Fibroblast of the conjunctiva (primary cell): ENCODE data around the gene ERV3-1.
A peak's percentile ranks its signal among the peaks of the same experiment; 100 is the strongest.
"Not testable (repeated sequence)": the region's sequence is repeated elsewhere in the genome, so short reads cannot be mapped to it uniquely, and the experiment has no call there.

Experiments
- DNase-seq: peaks from one replicate; pipeline ENCODE4 v3.0.0-alpha.2; 2010; ENCODE audit warnings: low read depth

The ERV3-1 gene

DNA sequence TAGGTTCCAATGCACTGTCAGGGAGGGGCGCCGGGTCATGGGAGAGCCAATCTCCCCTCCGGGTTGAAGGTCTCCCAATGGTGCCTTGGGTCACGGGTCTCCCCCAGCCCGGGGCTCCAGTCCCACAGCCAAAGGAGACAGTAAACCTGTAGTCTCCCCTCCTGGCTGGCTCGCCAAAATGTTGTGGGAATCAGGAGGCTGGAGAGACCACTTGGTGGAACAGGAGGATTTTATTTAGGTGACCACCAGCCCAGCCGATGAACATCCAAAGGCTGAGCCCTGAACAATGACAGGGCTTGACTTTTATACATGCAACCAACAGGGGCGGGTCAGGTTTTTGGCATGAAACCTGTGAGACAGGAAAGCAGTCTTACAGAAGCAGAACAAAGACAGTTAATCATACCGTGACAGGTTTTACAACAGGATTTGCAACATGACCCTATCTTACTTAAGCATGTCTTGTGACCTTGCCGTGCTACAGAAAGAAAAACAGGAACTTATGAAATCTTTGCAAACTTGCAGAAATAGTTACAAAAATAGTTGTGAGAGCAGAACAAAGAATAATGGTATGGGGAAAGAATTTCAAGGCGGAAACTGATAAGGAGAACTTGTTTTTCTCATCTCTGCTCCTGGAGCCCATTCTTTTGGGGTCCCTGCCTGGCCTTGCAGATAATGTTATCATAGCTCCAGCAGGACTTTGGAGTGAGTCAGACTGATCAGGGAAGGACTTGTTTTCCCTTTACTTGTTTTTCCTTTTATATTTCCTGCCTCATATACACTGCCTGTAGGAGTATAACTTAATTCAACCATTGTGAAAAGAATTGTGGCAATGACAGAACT, 7.1 kb downstream of the ERV3-1 start:
- no peak for DNase-seq

DNA sequence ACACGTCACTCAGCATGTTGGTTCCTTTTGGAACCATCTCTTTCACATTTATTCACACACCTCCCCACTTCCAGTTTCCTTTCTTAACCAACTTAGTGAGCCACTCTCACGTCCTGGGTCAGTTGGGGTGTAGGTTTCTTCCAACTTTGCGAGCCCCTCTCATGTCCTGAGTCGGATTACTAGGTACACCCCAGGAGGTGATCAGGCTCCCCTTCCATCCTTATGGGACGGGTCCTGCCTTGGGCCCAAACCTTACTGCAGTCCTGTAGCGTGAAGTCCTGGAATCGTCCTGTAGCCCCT, 7.7 kb downstream of the ERV3-1 start:
- DNase-seq: no peak

DNA sequence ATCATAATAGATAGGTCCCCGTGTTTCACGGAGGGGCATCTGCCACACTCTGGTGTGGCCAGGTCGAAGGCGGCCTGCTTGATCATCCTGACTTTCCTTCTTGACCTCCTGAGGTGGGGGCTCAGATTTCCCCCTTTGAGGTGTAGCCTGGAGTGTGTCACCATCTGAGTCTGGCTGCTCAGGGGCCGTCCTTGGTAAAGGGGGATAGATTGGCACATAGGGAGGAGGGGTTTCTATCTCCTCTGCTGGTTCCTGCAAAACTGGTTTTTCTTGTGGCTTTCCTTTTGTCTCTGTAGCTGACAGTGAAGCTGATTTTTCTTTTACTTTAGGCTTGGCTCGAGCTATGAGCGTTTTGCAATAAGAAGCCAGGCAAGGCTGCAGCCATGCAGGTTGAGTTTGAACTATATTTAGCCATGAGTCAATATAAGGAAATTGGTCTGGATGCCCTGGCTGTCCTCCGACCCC, 8.5 kb downstream of the ERV3-1 start:
- no peak for DNase-seq

DNA sequence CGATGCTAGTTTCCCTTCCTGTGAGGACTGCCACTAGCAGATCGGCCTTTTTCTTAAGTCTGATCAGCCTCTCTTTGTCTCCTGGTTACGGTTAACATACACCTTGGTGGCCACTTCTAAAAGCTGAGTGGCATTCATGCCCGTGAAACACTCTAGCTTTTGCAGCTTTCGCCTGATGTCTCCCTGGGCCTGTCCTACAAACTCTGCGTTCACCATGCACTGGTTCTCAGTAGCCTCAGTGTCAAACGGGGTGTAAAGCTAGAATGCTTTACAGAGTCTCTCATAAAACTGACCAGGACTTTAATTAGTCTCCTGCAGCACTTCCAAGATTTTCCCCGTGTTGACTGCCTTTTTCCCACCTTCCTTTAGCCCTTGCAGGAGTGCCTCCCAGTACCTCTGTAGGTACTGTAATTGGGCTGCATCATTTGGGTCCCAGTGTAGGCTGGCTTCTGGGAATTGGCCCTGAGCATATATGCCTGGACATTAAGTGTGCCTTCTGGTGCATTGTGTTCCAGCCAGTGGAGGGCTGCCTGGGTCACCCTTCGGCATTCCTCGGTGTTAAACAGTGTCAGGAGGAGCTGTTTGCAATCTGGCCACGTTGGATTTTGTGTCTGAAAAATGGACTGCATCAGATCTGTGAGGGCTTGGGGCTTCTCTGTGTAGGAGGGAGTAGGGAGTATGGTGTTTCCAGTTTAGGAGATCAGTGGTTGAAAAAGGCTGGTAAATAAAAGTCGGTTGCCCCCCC, 9.2 kb downstream of the ERV3-1 start:
- DNase-seq: no peak

DNA sequence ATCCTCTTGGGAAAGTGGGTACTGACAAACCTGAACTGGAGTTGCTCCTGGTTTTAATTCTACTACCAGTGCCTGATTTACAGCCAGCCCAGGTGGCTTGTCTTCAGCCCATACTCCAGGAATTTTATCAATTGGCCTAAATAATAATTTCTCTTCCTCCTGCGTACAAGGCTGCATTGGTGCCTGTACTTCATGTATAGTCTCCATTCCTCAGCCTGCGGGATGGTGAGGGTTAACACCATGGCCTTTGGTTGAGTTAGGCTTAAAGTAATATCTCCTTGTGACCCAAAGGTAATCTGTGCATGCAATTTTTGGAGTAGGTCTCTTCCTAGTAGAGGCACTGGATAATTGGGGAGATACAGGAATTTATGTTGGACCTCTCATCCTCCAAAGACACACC, 10.2 kb downstream of the ERV3-1 start:
- DNase-seq: no peak

DNA sequence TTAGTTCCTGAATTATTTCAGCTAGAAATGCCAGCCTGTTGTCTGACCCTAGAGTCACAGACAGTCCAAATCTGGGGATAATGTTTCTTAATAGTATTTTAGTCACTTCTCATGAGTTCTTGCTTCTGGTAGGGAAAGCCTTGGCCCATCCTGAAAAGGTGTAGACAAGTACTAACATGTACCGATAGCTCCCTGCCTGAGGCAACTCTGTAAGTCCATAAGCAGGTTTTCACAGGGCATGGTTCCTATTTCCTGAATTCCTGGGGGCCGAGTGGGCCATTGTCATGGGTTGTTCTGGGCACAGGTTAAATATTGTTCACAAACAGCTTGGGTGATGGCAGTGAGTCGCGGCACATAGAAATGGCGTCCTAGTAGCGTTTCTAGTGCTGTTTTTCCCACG, 12.6 kb downstream of the ERV3-1 start:
- no peak for DNase-seq

DNA sequence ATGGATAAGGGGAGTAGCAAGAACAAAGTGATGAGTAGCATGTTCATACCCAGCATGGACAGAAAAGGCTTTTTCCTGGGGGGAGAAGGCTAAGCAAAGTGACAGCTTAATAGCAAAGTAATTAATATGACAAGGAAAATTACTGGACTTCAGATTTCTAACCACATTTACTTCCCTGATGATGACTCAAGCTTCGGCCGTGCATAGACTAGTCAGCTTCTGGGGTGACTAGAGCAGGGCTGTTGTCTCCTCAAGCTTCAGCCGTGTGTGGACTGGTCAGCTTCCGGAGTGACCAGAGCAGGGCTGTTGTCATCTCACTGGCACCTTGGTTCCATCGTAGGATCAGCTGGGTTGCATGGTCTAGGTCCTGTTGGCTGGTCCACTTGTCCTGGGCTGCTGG, 13.5 kb downstream of the ERV3-1 start:
- no peak for DNase-seq

DNA sequence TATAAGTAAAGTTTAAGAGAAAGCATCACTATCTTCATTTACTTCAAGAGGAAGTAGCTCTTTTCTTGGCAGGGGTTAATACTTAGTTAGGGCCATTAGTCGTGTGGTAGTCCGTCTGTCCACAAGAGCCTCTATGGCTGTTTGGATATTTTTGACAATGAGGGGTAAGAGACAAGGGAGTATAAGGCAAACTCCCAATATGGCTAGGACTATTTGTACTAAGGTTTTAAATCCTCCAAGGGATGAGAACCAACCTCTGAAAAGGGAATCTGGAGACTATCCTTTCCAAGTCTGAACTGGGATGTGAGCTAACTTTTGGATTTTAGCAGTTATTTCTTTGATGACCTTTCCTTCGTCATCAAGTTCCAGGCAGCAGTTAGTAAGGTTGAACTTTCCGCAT, 15.6 kb downstream of the ERV3-1 start, which contains the start of gene ZNF117:
TSS of gene ZNF117 (minus strand) at position 101 of the 400 bp plus-strand sequence.
- no peak for DNase-seq

DNA sequence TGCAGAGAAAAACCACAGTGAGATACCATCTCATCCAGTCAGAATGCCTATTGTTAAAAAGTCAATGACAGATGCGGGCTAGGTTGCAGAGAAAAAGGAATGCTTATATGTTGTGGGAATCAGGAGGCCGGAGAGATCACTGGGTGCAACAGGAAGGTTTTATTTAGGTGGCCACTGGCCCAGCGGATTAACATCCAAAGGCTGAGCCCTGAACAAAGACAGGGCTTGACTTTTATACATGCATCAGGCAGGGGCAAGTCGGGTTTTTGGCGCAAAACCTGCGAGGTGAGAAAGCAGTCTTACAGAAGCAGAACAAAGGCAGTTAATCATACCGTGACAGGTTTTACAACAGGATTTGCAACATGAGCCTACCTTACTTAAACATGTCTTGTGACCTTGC, 16.3 kb downstream of the ERV3-1 start:
- no peak for DNase-seq

DNA sequence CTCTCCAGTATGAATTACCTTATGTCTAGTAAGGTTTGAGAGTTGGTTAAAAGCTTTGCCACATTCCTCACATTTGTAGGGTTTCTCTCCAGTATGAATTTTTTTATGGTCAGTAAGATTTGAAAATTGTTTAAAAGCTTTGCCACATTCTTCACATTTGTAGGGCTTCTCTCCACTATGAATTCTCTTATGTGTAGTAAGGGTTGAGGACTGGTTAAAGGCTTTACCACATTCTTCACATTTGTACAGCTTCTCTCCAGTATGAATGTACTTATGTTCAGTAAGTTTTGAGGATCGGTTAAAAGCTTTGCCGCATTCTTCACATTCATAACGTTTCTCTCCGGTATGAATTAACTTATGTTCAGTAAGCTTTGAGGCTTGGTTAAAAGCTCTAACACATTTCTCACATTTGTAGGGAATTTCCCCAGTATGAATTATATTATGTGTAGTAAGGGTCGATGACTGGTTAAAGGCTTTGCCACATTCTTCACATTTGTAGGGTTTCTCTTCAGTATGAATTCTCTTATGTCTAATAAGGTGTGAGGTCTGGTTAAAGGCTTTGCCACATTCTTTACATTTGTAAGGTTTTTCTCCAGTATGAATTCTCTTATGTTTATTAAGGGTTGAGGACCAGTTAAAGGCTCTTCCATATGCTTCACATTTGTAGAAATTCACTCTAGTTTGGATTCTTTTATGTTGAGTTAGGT, 27.8 kb downstream of the ERV3-1 start:
- DNase-seq: no peak

DNA sequence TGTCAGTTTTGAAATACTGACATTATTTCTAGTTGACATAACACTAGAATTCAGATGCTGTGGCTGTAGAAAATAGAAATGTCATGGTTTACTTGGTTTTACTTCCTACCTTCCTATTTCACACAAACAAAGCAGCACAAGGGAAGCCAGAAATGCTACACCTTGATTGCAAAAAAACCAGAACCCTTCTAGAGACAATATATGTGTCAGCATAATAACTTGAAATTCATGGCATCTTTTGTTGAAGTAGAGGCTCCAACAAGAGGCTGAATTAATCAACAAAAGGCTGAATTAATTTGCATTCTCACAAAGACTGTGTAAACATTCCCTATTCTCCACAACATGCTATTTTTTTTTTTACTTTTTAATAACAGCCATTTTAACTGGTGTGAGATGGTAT, 40.9 kb downstream of the ERV3-1 start:
- DNase-seq: no peak

DNA sequence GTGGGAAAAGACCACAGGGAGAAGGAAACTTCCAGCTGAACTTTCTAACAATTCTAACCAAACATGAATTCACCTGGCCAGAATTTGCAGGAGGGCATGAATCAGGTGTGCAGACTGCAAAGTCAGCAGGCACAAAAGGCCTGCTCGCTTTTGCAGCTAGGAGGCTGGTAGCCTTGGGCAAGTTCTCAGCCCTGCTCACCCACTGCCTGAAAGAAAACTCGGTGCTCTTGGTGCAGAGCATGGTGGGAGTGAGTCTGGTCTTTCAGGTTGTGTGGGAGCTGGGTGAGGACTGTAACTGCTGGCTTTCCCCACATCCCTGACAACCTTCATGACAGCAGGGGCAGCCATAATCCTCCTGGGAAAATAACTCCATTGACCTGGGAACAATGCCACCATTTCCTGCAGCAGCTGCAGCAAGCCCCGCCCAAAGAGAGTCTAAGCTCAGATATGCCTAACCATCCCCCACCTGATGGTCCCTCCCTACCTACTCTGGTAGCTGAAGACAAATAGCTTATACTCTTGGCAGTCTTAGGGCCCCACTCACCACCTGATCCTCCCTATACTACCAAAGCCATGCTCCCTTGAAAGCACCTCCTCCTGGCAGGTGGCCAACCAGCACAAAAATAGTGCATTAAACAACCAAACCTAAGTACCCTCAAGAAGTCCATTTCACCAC, 47.3 kb downstream of the ERV3-1 start:
- DNase-seq: no peak

DNA sequence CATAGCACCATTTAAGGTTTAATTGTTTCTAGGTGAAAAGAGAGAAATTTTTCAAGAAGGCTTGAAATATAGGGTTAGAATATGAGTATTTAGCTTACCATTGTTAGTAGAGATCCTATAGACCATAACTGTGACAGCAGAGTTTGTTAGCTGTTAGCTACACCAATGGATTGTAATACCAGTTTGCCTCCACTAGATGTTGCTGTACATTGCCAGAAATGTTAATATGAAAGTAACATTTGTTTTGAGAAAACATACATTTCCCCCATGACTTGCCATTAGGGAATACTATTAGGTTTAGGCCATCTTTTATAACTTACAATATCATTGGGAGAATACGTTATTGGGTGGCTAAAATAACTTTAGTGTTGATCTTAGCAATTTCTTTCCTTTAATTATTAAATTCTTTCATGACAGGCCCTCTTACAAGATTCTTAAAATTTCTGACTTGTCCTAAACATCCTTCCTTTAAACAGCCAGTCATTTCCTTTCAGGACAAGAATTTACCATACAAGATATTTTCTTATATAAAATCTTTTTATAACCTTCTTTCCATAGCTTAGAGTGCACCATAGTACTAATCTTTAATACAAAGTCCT, 55.1 kb downstream of the ERV3-1 start:
- DNase-seq: peak; percentile 17

DNA sequence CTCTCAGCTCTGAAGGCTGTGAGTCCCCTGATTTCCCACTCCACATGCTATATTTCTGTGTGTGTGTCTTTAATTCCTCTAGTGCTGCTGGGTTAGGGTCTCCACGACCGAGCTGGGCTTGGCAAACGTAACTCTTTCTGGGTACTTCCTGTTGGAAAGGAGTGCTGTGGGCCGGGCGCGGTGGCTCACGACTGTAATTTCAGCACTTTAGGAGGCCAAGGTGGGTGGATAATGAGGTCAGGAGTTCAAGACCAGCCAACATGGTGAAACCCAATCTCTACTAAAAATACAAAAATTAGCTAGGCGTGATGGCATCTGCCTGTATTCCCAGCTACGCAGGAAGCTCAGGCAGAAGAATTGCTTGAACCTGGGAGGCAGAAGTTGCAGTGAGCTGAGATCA, 55.8 kb downstream of the ERV3-1 start:
- DNase-seq: not testable (repeated sequence)

DNA sequence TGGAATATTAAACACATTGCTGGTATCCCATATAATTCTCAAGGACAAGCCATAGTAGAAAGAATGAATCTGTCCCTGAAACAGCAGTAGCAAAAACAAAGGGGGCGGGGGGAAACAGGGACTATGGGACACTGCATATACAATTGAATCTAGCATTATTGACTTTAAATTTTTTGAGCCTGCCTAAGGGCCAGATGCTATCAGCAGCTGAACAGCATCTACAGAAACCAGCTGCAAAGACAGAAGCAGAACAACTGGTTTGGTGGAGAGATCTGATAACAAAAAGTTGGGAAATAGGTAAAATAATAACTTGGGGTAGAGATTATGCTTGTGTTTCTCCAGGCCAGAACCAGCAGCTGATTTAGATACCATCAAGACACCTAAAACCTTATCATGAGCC, 57.7 kb downstream of the ERV3-1 start:
- not testable (repeated sequence) for DNase-seq

DNA sequence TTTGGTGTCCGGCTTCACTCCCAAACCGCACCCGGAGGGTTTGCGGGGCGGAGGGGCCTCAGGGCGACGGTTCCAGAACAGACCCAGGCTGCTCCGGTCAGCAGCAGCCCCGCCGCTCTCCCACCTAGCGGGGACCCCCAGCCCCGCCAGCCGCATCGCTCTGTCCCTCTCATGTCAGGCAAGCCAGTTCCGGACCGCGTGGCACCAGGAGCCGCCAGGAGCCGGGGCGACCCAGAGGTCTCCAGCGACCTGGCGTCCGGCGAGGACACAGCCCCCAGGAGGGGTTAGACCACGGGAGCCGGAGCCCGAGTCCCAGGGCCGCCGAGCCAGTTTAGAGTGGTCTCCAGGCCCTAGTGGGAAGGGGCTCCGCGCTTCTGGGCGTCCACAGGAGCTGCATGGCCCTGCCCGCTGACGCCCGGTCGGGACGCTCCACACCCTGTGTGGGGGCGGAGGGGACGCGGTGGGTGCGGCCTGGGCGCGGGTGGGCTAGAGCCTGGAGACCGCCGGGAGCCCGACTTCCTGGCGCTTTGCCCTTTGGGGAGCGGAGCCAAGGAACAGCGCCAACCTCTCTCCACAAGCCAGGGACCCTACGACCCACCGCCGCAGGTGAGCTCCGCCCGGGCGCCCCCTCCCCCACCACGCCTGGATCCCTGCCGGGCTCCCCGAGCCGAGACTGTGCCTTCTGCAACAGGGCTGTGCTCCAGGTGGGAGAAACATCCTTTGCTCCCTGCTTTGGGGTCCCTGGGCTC, 59.1 kb downstream of the ERV3-1 start:
- no peak for DNase-seq

DNA sequence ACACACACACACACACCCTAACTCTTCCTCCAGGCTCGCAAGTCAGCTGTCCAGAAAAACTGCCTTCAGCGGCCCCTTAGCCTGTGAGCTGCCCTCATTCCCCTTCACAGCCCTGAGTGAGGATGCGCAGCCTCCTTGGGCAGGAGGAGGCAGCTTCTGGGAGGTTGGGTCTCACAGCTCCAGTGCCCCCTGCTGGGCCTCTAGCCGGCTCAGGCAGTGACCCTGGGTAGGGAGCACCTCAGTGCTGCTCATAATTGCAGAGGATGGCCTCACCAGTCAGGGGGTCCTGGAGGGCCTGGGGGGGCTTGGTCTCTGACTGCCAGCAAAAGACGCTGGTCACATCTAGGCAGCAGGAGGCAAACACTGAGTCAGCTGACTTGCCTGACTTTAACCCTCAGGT, 59.7 kb downstream of the ERV3-1 start:
- no peak for DNase-seq

DNA sequence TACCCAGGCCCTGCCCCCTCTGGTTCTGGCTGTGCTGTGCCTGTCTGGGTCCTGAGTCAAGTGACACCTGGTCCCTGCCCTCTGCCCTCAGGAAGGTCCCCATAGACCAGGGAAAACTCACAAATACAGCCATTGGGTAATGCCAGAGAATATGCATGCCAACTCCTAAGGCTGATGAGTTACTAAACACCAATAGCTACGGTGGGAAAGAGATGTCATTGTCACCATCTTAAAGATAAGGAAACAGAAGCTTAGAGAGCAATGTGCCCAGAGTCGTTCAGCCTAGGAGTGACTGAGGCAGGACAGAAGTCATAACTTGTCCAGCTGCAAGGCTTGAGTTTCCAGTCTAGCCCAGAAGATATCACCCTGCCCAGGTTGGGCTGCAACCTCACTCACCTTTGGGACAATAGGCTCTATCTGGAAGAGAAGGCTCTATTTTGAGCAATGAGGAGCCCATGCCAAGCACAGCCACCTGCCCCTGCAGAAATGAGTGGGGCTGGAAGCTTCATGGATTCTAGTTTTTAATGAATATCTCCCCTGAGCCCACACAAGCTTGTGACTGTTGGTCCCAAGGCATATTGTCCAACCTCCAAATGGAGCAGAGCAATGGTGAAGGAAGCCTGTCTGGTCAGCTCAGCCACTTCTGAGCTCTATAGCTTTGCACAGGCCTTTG, 60.8 kb downstream of the ERV3-1 start:
- DNase-seq: no peak

DNA sequence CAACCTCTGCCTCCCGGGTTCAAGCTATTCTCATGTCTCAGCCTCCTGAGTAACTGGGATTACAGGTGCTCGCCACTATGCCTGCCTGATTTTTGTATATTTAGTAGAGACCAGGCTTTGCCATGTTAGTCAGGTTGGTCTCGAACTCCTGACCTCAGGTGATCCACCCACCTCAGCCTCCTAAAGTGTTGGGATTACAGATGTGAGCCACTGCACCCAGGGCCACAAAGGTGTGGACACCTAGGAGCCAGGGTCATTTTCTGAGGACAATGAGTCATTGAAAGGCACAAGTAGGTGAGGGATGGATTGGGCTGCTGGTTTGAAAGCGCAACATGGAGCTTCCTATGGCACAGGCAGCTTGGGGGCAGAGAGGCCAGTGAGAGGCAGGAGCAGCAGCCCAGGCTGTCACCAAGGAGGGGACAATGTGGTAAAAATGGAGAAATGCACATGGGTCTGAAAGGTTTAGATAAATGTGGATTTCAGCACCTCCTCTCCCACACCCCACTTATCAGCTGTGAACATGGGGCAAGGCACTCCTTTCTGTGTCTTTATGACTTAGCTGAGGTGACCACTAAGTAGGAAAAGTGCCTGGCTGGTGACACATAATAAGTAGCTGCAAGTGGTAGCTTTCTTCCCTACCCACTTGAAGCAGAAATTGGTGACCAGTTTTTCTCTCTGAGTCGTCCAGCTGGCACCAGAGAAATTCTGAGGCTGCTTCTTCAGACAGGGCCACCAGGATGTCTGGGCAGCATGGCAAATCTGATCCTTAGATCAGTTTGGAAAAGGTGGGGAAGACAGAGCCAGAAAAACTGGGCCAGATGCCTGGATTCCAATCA, 61.6 kb downstream of the ERV3-1 start:
- DNase-seq: not testable (repeated sequence)
